Activated T-cell treated with anti-CD3 and anti-CD28 coated beads, Interleukin-2, amount 50 U/mL, for 4 hours (primary cell): ENCODE data around the gene NEK10. TPM values are rescaled to one million over a fixed set of nuclear protein-coding genes. Genes with fewer than 3 reads are reported as not detected.

Experiments
- ATAC-seq, 2 donors: fragments of 200-7000 bp; cut with Tn5 transposase; one replicate each; pipeline ENCODE4 v1.10.0; 2021
- DNase-seq: peaks from one replicate; pipeline ENCODE4 v3.0.0-alpha.2; 2020
- H3K27me3 Mint-ChIP-seq: one replicate; pipeline ENCODE4 v1.8.0; 2021; ENCODE audit warnings: low read depth, mixed read lengths
- H3K36me3 Mint-ChIP-seq: one replicate; pipeline ENCODE4 v1.8.0; 2022; ENCODE audit warnings: mixed read lengths; ENCODE audit not compliant: insufficient read depth
- H3K4me1 Mint-ChIP-seq: one replicate; pipeline ENCODE4 v1.8.0; 2021; ENCODE audit warnings: low read depth, mixed read lengths
- H3K4me3 Mint-ChIP-seq: one replicate; pipeline ENCODE4 v1.8.0; 2021; ENCODE audit warnings: mild to moderate bottlenecking, moderate library complexity, mixed read lengths
- H3K9me3 Mint-ChIP-seq: one replicate; pipeline ENCODE4 v1.8.0; 2021; ENCODE audit warnings: mixed read lengths
- total RNA-seq, 3 donors: library from RNA; stranded (reverse); gene quantifications; one replicate each; pipeline ENCODE4 v1.2.1, GENCODE V29; 2021

Gene NEK10
- total RNA-seq, 3 donors from 2014 or later = 0.21 to 0.49 (median 0.28) TPM

GRCh38 chr3:27358372-27358771 lies 10.8 kb downstream of the NEK10 start:
- no peak for ATAC-seq
- no peak for DNase-seq
- Mint-ChIP-seq H3K36me3 (no peaks in the 10 kb centered on the region), H3K4me3 (no peak overlapping the region), H3K27me3 (no peaks in the 10 kb centered on the region), H3K4me1 (peaks cover 29% of the 10 kb centered on the region), H3K9me3 (no peaks in the 10 kb centered on the region)

GRCh38 chr3:27357665-27358258 lies 11.4 kb downstream of the NEK10 start:
- H3K9me3 Mint-ChIP-seq = no peaks in the 10 kb centered on the region
- H3K4me1 Mint-ChIP-seq = peaks cover 29% of the 10 kb centered on the region
- DNase-seq = peak; percentile 39
- H3K27me3 Mint-ChIP-seq = no peaks in the 10 kb centered on the region
- H3K4me3 Mint-ChIP-seq = no peak overlapping the region
- H3K36me3 Mint-ChIP-seq = no peaks in the 10 kb centered on the region
- peak; percentile 82 for ATAC-seq

GRCh38 chr3:27356976-27357375 lies 12.2 kb downstream of the NEK10 start:
- Mint-ChIP-seq H3K9me3 (no peaks in the 10 kb centered on the region), H3K27me3 (no peaks in the 10 kb centered on the region), H3K4me3 (no peak overlapping the region), H3K4me1 (peaks cover 29% of the 10 kb centered on the region), H3K36me3 (no peaks in the 10 kb centered on the region)
- no peak for ATAC-seq
- no peak for DNase-seq

GRCh38 chr3:27354588-27355203 lies 14.5 kb downstream of the NEK10 start:
- ATAC-seq = no peak
- no peak for DNase-seq
- Mint-ChIP-seq H3K4me3 (no peak overlapping the region), H3K9me3 (no peaks in the 10 kb centered on the region), H3K4me1 (peaks cover 23% of the 10 kb centered on the region), H3K27me3 (no peaks in the 10 kb centered on the region), H3K36me3 (no peaks in the 10 kb centered on the region)

GRCh38 chr3:27354161-27354560 lies 15.0 kb downstream of the NEK10 start:
- DNase-seq (no peak), ATAC-seq (no peak)
- H3K36me3 Mint-ChIP-seq = no peaks in the 10 kb centered on the region
- H3K9me3 Mint-ChIP-seq = no peaks in the 10 kb centered on the region
- H3K4me3 Mint-ChIP-seq = no peak overlapping the region
- H3K4me1 Mint-ChIP-seq = peaks cover 23% of the 10 kb centered on the region
- H3K27me3 Mint-ChIP-seq = no peaks in the 10 kb centered on the region

- H3K9me3 Mint-ChIP-seq = no peaks in the 10 kb centered on the region
- no peak for ATAC-seq
- H3K4me3 Mint-ChIP-seq = no peak overlapping the region
- DNase-seq = no peak
- H3K36me3 Mint-ChIP-seq = no peaks in the 10 kb centered on the region
- H3K27me3 Mint-ChIP-seq = no peaks in the 10 kb centered on the region
- H3K4me1 Mint-ChIP-seq = peaks cover 13% of the 10 kb centered on the region
Observed at GRCh38 chr3:27353221-27353620, 16.0 kb downstream of the NEK10 start.

- Mint-ChIP-seq H3K4me3 (no peak overlapping the region), H3K27me3 (no peaks in the 10 kb centered on the region), H3K9me3 (no peaks in the 10 kb centered on the region), H3K4me1 (peaks cover 6% of the 10 kb centered on the region), H3K36me3 (no peaks in the 10 kb centered on the region)
- DNase-seq = no peak
- ATAC-seq = no peak
Observed at GRCh38 chr3:27352047-27352446, 17.1 kb downstream of the NEK10 start.

- Mint-ChIP-seq H3K36me3 (no peaks in the 10 kb centered on the region), H3K4me3 (no peak overlapping the region), H3K27me3 (no peaks in the 10 kb centered on the region), H3K4me1 (peaks cover 10% of the 10 kb centered on the region), H3K9me3 (no peaks in the 10 kb centered on the region)
- ATAC-seq (peak in 1 of 2 donors; percentile 28), DNase-seq (no peak)
Observed at GRCh38 chr3:27349832-27350231, 19.4 kb downstream of the NEK10 start.

- no peaks in the 10 kb centered on the region for H3K27me3 Mint-ChIP-seq
- H3K9me3 Mint-ChIP-seq = no peaks in the 10 kb centered on the region
- H3K4me3 Mint-ChIP-seq = no peak overlapping the region
- peaks cover 10% of the 10 kb centered on the region for H3K4me1 Mint-ChIP-seq
- no peaks in the 10 kb centered on the region for H3K36me3 Mint-ChIP-seq
- no peak for ATAC-seq
- no peak for DNase-seq
Observed at GRCh38 chr3:27345959-27346865, 23.0 kb downstream of the NEK10 start.

GRCh38 chr3:27345493-27345892 lies 23.7 kb downstream of the NEK10 start:
- Mint-ChIP-seq H3K4me3 (no peak overlapping the region), H3K36me3 (no peaks in the 10 kb centered on the region), H3K27me3 (no peaks in the 10 kb centered on the region), H3K4me1 (peaks cover 10% of the 10 kb centered on the region), H3K9me3 (no peaks in the 10 kb centered on the region)
- ATAC-seq (peak in 1 of 2 donors; percentile 28), DNase-seq (no peak)

- no peaks in the 10 kb centered on the region for H3K36me3 Mint-ChIP-seq
- no peaks in the 10 kb centered on the region for H3K27me3 Mint-ChIP-seq
- H3K9me3 Mint-ChIP-seq = no peaks in the 10 kb centered on the region
- peaks cover 10% of the 10 kb centered on the region for H3K4me1 Mint-ChIP-seq
- ATAC-seq = no peak
- no peak for DNase-seq
- no peak overlapping the region for H3K4me3 Mint-ChIP-seq
Observed at GRCh38 chr3:27345045-27345444, 24.1 kb downstream of the NEK10 start.

- H3K4me3 Mint-ChIP-seq = no peak overlapping the region
- no peaks in the 10 kb centered on the region for H3K27me3 Mint-ChIP-seq
- DNase-seq (no peak), ATAC-seq (no peak)
- no peaks in the 10 kb centered on the region for H3K36me3 Mint-ChIP-seq
- no peaks in the 10 kb centered on the region for H3K9me3 Mint-ChIP-seq
- H3K4me1 Mint-ChIP-seq = peaks cover 4% of the 10 kb centered on the region
Observed at GRCh38 chr3:27344192-27344591, 25.0 kb downstream of the NEK10 start.

GRCh38 chr3:27342267-27342666 lies 26.9 kb downstream of the NEK10 start:
- no peak overlapping the region for H3K4me3 Mint-ChIP-seq
- DNase-seq (no peak), ATAC-seq (no peak)
- H3K9me3 Mint-ChIP-seq = no peaks in the 10 kb centered on the region
- H3K36me3 Mint-ChIP-seq = peaks cover 2% of the 10 kb centered on the region
- H3K27me3 Mint-ChIP-seq = no peaks in the 10 kb centered on the region
- peaks cover 4% of the 10 kb centered on the region for H3K4me1 Mint-ChIP-seq

GRCh38 chr3:27340534-27340933 lies 28.6 kb downstream of the NEK10 start:
- Mint-ChIP-seq H3K4me1 (peaks cover 3% of the 10 kb centered on the region), H3K9me3 (no peaks in the 10 kb centered on the region), H3K4me3 (no peak overlapping the region), H3K36me3 (peaks cover 2% of the 10 kb centered on the region), H3K27me3 (no peaks in the 10 kb centered on the region)
- no peak for DNase-seq
- ATAC-seq = no peak

GRCh38 chr3:27335571-27335970 lies 33.6 kb downstream of the NEK10 start:
- H3K36me3 Mint-ChIP-seq = peaks cover 2% of the 10 kb centered on the region
- H3K4me1 Mint-ChIP-seq = no peaks in the 10 kb centered on the region
- ATAC-seq = no peak
- no peak for DNase-seq
- H3K27me3 Mint-ChIP-seq = no peaks in the 10 kb centered on the region
- H3K9me3 Mint-ChIP-seq = no peaks in the 10 kb centered on the region
- H3K4me3 Mint-ChIP-seq = no peak overlapping the region
